HG03460 (cell line): Measurements from ENCODE around the gene CPLX1.

Experiments used
- ATAC-seq: cut with Tn5 transposase; IDR thresholded peaks from one replicate; pipeline ENCODE4 v1.9.1; 2021; ENCODE audit not compliant: unreplicated experiment

The CPLX1 gene

GRCh38 chr4:793941-794621 lies 31.8 kb downstream of the CPLX1 start:
- ATAC-seq, result no peak

- no peak for ATAC-seq
These were observed 32.7 kb downstream of the CPLX1 start for GRCh38 chr4:793093-793861.

- no peak for ATAC-seq
These were observed 33.3 kb downstream of the CPLX1 start for GRCh38 chr4:792626-793092.

- no peak for ATAC-seq
These were observed 33.9 kb downstream of the CPLX1 start for GRCh38 chr4:791898-792625.

- ATAC-seq, result no peak
These were observed 34.6 kb downstream of the CPLX1 start for GRCh38 chr4:791252-791897.

- no peak for ATAC-seq
These were observed 35.5 kb downstream of the CPLX1 start for GRCh38 chr4:790466-790820.

GRCh38 chr4:789571-790465 lies 36.1 kb downstream of the CPLX1 start:
- no peak for ATAC-seq

- ATAC-seq, result no peak
These were observed 37.2 kb downstream of the CPLX1 start for GRCh38 chr4:788636-789297.

GRCh38 chr4:788006-788635 lies 37.8 kb downstream of the CPLX1 start:
- ATAC-seq, result no peak

GRCh38 chr4:787561-787981 lies 38.4 kb downstream of the CPLX1 start:
- no peak for ATAC-seq

- no peak for ATAC-seq
These were observed 39.0 kb downstream of the CPLX1 start for GRCh38 chr4:786861-787300.

GRCh38 chr4:786074-786741 lies 39.7 kb downstream of the CPLX1 start:
- ATAC-seq, result no peak

GRCh38 chr4:785332-786073 lies 40.4 kb downstream of the CPLX1 start:
- ATAC-seq, result no peak

- ATAC-seq, result no peak
These were observed 41.3 kb downstream of the CPLX1 start for GRCh38 chr4:784401-785331.

GRCh38 chr4:781493-782216 lies 44.3 kb downstream of the CPLX1 start:
- peak; percentile 93 for ATAC-seq
